Measurements from ENCODE around the gene KRI1.
"Not testable (repeated sequence)": the region's sequence is repeated elsewhere in the genome, so short reads cannot be mapped to it uniquely, and the experiment has no call there.

KRI1 gene

DNA sequence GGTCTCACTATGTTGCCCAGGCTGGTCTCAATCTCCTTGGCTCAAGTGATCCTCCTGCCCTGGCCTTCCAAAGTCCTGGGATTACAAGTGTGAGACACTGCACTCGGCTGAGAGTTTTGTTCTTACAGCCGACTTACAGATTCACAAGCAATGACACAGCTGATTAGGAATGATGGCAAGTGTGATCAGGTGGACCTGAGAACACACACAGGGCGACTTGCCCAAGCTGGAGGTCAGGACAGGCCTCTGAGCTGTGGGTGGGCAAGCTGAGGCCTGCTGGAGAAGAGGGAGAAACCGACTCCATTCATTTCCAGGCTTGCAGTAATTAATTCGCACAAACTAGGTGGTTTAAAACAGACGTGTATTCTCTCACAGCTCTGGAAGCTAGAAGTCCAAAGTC lies 30.2 kb downstream of the KRI1 start:
- DNase-seq (ENCODE audit: low spot score): no peak
- H3K4me1 ChIP-seq (ENCODE audit: insufficient read depth, poor library complexity, severe bottlenecking): peaks cover 17% of the 10 kb centered on the region
- H3K4me3 ChIP-seq (ENCODE audit: severe bottlenecking): no peak overlapping the region
- no peaks in the 10 kb centered on the region for H3K9me3 ChIP-seq (ENCODE audit: severe bottlenecking)
- H3K27ac ChIP-seq (ENCODE audit: poor library complexity, severe bottlenecking): peak overlapping the region; percentile 61
- TF ChIP-seq, protein P1, sequence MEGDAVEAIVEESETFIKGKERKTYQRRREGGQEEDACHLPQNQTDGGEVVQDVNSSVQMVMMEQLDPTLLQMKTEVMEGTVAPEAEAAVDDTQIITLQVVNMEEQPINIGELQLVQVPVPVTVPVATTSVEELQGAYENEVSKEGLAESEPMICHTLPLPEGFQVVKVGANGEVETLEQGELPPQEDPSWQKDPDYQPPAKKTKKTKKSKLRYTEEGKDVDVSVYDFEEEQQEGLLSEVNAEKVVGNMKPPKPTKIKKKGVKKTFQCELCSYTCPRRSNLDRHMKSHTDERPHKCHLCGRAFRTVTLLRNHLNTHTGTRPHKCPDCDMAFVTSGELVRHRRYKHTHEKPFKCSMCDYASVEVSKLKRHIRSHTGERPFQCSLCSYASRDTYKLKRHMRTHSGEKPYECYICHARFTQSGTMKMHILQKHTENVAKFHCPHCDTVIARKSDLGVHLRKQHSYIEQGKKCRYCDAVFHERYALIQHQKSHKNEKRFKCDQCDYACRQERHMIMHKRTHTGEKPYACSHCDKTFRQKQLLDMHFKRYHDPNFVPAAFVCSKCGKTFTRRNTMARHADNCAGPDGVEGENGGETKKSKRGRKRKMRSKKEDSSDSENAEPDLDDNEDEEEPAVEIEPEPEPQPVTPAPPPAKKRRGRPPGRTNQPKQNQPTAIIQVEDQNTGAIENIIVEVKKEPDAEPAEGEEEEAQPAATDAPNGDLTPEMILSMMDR (IDR thresholded peaks at IDR 0.05; ENCODE audit: poor library complexity, severe bottlenecking): no peak
- H3K36me3 ChIP-seq (ENCODE audit: low read depth): no peaks in the 10 kb centered on the region
- peak; percentile 85 for ATAC-seq (ENCODE audit: low read depth)
- no peaks in the 10 kb centered on the region for H3K27me3 ChIP-seq (ENCODE audit: insufficient read depth, poor library complexity, severe bottlenecking)

DNA sequence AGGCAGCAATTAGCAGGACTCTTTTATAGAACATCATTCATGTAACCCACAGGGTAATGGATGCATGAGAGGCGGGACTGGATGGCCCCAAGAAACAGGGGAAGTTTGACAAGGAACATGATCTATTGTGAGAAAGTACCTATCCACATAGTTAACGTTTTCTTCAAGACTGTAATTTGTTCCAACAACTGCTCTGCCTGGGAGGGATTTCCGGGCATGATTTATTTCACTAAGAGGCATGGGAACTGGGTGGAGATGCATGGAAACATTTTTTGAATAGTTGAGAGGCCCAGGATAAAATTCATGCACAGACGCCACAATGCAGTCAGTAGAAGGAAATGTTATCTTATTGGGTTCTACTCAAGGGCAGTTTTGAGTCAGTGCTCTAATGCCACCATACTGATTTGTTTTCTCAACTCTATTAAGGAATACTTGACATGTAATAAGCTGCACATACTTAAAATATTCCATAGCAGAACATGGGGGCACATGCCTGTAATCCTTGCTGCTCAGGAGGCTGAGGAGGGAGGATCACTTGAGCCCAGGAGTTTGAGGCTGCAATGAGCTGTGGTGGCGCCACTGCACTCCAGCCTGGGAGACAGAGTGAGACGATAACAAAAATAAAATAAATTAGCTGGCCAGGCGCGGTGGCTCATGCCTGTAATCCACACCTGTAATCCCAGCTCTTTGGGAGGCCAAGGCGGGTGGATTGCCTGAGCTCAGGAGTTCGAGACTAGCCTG lies 32.0 kb downstream of the KRI1 start:
- H3K9me3 ChIP-seq (ENCODE audit: severe bottlenecking): no peaks in the 10 kb centered on the region
- no peak overlapping the region for H3K4me3 ChIP-seq (ENCODE audit: severe bottlenecking)
- DNase-seq (ENCODE audit: low spot score) (no peak), ATAC-seq (ENCODE audit: low read depth) (peak; percentile 75)
- peak overlapping the region; percentile 61 for H3K27ac ChIP-seq (ENCODE audit: poor library complexity, severe bottlenecking)
- H3K36me3 ChIP-seq (ENCODE audit: low read depth): no peaks in the 10 kb centered on the region
- no peaks in the 10 kb centered on the region for H3K27me3 ChIP-seq (ENCODE audit: insufficient read depth, poor library complexity, severe bottlenecking)
- TF ChIP-seq, protein P1 (IDR thresholded peaks at IDR 0.05; ENCODE audit: poor library complexity, severe bottlenecking): no peak
- peaks cover 17% of the 10 kb centered on the region for H3K4me1 ChIP-seq (ENCODE audit: insufficient read depth, poor library complexity, severe bottlenecking)

DNA sequence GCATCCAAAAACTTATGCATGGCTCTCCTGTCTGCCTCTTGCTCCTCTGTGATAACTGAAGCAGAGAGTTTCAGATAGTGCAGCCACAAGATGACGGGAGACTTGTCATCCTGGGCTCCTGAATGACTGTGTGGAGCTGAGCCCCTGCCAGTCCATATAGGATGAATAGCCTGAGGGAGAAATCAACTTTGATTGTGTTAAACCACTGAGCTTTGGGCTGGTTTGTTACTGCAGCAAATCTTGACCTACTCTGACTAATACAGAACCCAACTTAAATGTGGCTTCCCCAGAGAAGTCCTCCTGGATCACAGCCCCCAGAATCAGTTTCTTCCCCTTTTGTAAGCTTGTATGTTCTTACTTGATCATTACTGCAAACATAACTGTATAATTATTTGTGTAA lies 33.4 kb downstream of the KRI1 start:
- no peak for DNase-seq (ENCODE audit: low spot score)
- H3K27me3 ChIP-seq (ENCODE audit: insufficient read depth, poor library complexity, severe bottlenecking): no peaks in the 10 kb centered on the region
- TF ChIP-seq, protein P1 (IDR thresholded peaks at IDR 0.05; ENCODE audit: poor library complexity, severe bottlenecking): no peak
- no peak overlapping the region for H3K27ac ChIP-seq (ENCODE audit: poor library complexity, severe bottlenecking)
- H3K4me1 ChIP-seq (ENCODE audit: insufficient read depth, poor library complexity, severe bottlenecking): peaks cover 17% of the 10 kb centered on the region
- ATAC-seq (ENCODE audit: low read depth): no peak
- no peak overlapping the region for H3K4me3 ChIP-seq (ENCODE audit: severe bottlenecking)
- no peaks in the 10 kb centered on the region for H3K9me3 ChIP-seq (ENCODE audit: severe bottlenecking)
- no peaks in the 10 kb centered on the region for H3K36me3 ChIP-seq (ENCODE audit: low read depth)

DNA sequence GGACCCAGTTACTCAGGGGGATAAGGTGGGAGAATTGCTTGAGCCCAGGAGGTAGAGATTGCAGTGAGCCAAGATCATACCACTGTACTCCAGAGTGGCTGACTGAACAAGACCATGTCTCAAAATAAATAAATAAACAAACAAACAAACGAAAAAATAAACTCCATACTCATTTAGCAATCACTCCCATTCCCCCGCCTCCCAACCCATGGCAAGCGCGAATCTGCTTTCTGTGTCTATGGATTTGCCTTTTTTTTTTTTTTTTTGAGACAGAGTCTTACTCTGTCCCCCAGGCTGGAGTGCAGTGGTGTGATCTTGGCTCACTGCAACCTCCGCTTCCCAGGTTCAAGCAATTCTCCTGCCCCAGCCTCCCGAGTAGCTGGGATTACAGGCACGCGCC lies 38.9 kb downstream of the KRI1 start:
- H3K27ac ChIP-seq (ENCODE audit: poor library complexity, severe bottlenecking); H3K36me3 ChIP-seq (ENCODE audit: low read depth); H3K9me3 ChIP-seq (ENCODE audit: severe bottlenecking); H3K27me3 ChIP-seq (ENCODE audit: insufficient read depth, poor library complexity, severe bottlenecking); H3K4me1 ChIP-seq (ENCODE audit: insufficient read depth, poor library complexity, severe bottlenecking); ATAC-seq (ENCODE audit: low read depth); H3K4me3 ChIP-seq (ENCODE audit: severe bottlenecking); DNase-seq (ENCODE audit: low spot score): not testable (repeated sequence)

DNA sequence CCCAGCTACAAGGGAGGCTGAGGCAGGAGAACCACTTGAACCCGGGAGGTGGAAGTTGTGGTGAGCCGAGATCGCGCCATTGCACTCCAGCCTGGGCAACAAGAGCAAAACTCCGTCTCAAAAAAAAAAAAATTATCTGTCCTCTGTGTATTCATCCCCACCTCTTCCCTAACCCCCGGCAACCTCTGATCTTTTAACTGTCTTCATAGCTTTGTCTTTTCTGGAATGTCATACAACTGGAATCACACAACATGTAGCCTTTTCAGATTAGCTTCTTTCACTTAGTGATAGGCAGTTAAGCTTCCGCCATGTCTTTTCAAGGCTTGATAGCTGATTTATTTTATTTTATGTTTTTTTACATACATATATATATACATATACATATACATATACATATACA lies 40.2 kb downstream of the KRI1 start:
- H3K27ac ChIP-seq (ENCODE audit: poor library complexity, severe bottlenecking): no peak overlapping the region
- H3K4me1 ChIP-seq (ENCODE audit: insufficient read depth, poor library complexity, severe bottlenecking): peaks cover under 1% of the 10 kb centered on the region
- DNase-seq (ENCODE audit: low spot score) (no peak), ATAC-seq (ENCODE audit: low read depth) (no peak)
- H3K27me3 ChIP-seq (ENCODE audit: insufficient read depth, poor library complexity, severe bottlenecking): no peaks in the 10 kb centered on the region
- H3K4me3 ChIP-seq (ENCODE audit: severe bottlenecking): no peak overlapping the region
- no peaks in the 10 kb centered on the region for H3K9me3 ChIP-seq (ENCODE audit: severe bottlenecking)
- TF ChIP-seq, protein P1 (IDR thresholded peaks at IDR 0.05; ENCODE audit: poor library complexity, severe bottlenecking): no peak
- H3K36me3 ChIP-seq (ENCODE audit: low read depth): no peaks in the 10 kb centered on the region

Measured in RWPE2 (cell line).